ENCODE results near the gene IL22RA1.

DNA sequence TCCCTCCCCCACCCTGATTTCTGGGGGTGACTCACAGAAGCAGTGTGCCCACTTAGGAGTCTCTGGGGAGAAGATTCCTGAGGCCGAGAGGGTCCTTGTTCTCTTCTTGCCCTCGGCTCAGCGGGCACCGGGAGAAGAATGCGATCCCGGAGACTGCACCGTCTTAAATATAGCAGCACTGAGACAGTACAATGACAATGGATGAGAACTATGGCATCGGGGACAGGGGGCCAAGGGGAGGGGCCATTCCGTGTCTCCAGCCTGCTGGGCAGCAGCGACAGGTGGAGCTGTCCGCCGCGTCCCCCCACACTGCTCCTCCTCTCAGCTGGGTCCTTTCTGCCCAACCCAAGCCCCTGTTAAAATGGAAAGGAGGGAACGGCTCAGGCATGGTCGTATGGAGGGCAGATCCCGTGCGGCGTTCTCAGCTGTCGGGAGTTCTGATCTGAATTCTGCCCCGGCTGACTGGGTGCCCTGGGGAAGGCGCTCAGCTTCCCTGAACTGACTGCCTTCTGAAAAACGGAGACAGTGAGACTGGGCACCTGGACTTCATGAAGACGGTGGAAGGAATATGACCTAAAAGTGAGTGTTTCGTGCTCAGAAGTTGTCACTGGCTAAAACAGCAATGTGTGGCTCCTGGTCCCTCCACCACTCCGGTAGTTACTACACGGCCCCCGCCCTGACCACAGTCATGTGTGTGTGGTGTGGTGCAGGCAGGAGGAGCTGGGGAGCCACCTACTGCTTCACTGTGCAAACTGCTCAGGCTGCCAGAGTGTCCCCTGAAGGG, 30.8 kb downstream of the IL22RA1 start, which contains the start of gene MYOM3:
- TF ChIP-seq, protein P1, sequence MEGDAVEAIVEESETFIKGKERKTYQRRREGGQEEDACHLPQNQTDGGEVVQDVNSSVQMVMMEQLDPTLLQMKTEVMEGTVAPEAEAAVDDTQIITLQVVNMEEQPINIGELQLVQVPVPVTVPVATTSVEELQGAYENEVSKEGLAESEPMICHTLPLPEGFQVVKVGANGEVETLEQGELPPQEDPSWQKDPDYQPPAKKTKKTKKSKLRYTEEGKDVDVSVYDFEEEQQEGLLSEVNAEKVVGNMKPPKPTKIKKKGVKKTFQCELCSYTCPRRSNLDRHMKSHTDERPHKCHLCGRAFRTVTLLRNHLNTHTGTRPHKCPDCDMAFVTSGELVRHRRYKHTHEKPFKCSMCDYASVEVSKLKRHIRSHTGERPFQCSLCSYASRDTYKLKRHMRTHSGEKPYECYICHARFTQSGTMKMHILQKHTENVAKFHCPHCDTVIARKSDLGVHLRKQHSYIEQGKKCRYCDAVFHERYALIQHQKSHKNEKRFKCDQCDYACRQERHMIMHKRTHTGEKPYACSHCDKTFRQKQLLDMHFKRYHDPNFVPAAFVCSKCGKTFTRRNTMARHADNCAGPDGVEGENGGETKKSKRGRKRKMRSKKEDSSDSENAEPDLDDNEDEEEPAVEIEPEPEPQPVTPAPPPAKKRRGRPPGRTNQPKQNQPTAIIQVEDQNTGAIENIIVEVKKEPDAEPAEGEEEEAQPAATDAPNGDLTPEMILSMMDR (IDR thresholded peaks at IDR 0.05) = peak in 5 of 6 experiments; percentile 23 to 35 (median 30)
- no peak for TF ChIP-seq POLR2A (IDR thresholded peaks at IDR 0.05)
